Kidney epithelial cell (primary cell): ENCODE measurements around the gene STOML3. TPM values are rescaled to one million over a fixed set of nuclear protein-coding genes. Genes with fewer than 3 reads are reported as not detected.

Source experiments
- DNase-seq: peaks from one replicate; pipeline ENCODE4 v3.0.0-alpha.2; 2010; ENCODE audit warnings: low read depth
- H3K27me3 ChIP-seq: 2 replicates; pipeline ENCODE4 v1.6.0; 2011; ENCODE audit warnings: low read length; ENCODE audit not compliant: control insufficient read depth, insufficient read depth
- H3K36me3 ChIP-seq: 2 replicates; pipeline ENCODE4 v1.5.1; 2011; ENCODE audit warnings: low read length; ENCODE audit not compliant: control insufficient read depth, insufficient read depth
- H3K4me3 ChIP-seq: 2 replicates; pipeline ENCODE4 v1.5.1; 2011; ENCODE audit warnings: low read depth, mild to moderate bottlenecking, control low read depth, low read length
- CTCF ChIP-seq: IDR thresholded peaks from 2 replicates; pipeline ENCODE4 v1.5.1; 2011; ENCODE audit warnings: mild to moderate bottlenecking, moderate library complexity, low read length, control low read depth, inconsistent platforms; ENCODE audit not compliant: insufficient read depth, poor library complexity, severe bottlenecking
- total RNA-seq: library from RNA; depleted of rRNA; stranded (reverse); fragments of >200 nt; gene quantifications from 2 replicates; pipeline ENCODE4 v1.2.3, GENCODE V29; 2015

The STOML3 gene
- total RNA-seq, 1 donor from 2014 or later: not detected

DNA sequence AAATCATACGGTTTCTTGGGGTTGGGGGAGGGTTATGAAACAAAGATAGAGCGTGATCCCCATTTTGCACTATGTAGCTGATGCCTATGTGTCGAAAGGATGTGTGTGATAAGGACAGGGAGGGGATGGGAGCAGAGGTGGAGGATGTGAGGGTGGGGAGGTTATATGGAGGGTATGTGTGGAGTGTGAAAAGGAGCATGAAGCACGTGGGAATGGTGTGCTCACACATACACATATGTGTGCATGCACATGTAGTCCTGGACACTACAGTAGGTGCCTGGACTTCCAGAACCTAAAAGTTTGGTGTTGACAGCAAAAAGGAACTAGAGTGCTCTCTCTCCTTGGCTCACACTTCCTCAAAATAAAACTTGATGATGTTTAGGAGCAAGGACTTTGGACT, 25.4 kb downstream of the STOML3 start:
- Histone ChIP-seq H3K36me3 (no peaks in the 10 kb centered on the region), H3K27me3 (no peaks in the 10 kb centered on the region), H3K4me3 (no peak overlapping the region)
- TF ChIP-seq CTCF: no peak
- no peak for DNase-seq

DNA sequence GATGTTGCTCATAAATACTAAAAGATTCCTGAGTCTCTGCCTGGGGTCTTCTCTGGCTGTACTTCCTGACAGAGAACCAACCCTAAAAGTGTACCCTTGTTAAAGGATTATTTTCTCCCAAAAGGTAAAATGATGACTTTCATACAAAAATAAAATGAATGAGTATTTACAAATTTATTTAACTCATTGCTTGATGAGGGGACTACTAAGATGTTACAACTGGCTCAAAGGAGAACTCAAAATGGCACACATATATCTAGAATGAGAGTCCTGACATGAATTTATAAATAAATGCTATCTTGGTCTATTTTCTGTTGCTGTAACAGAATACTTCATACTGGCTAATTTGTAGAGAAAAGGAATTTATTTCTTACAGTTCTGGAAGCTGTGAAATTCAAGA, 30.5 kb downstream of the STOML3 start:
- no peak for TF ChIP-seq CTCF
- no peak overlapping the region for H3K4me3 ChIP-seq
- H3K36me3 ChIP-seq: no peaks in the 10 kb centered on the region
- DNase-seq: no peak
- H3K27me3 ChIP-seq: no peaks in the 10 kb centered on the region

GRCh38 chr13:38957794-38958592, 32.6 kb downstream of the STOML3 start:
- H3K4me3 ChIP-seq: no peak overlapping the region
- no peaks in the 10 kb centered on the region for H3K36me3 ChIP-seq
- no peak for TF ChIP-seq CTCF
- no peak for DNase-seq
- H3K27me3 ChIP-seq: no peaks in the 10 kb centered on the region

DNA sequence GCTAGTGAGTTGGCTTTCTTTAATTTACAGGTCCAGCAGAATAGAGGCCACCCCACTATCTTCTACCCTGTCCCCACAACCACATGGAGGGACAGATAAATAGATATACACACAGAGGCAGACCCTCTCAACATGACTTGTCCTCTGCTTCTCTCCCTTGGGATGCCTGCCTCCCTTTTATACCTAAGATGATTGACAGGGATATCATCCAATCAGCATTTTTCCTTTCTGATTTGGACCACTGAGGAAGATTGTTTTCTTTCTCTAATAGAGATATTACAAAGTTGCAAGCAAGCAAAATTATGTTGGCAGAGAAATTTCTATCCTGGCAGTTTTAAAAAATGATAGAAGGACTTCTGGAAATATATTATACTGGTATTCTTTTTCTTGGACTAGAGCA, 35.8 kb downstream of the STOML3 start:
- no peaks in the 10 kb centered on the region for H3K36me3 ChIP-seq
- no peak overlapping the region for H3K4me3 ChIP-seq

GRCh38 chr13:38954291-38954690, 36.3 kb downstream of the STOML3 start:
- Histone ChIP-seq H3K36me3 (no peaks in the 10 kb centered on the region), H3K27me3 (no peaks in the 10 kb centered on the region), H3K4me3 (no peak overlapping the region)
- TF ChIP-seq CTCF: no peak
- no peak for DNase-seq

More for the DNA sequence above, 35.8 kb downstream of the STOML3 start:
- TF ChIP-seq CTCF: no peak
- H3K27me3 ChIP-seq: no peaks in the 10 kb centered on the region
- DNase-seq: no peak

GRCh38 chr13:38952827-38953226, 37.8 kb downstream of the STOML3 start:
- TF ChIP-seq CTCF: no peak
- Histone ChIP-seq H3K36me3 (no peaks in the 10 kb centered on the region), H3K4me3 (no peak overlapping the region), H3K27me3 (no peaks in the 10 kb centered on the region)
- DNase-seq: no peak
